Hindlimb muscle (tissue), 1 donor: Measurements from ENCODE around the gene LCNL1. TPM values are rescaled to one million over a fixed set of nuclear protein-coding genes. Genes with fewer than 3 reads are reported as not detected.

Source experiments
- DNase-seq: peaks from one replicate; pipeline ENCODE4 v3.0.0-alpha.2; 2013
- polyA plus RNA-seq: library from polyadenylated mRNA; unstranded; fragments of 120-200 nt; gene quantifications from one replicate; pipeline ENCODE4 v1.2.1, GENCODE V29; 2013; ENCODE audit not compliant: insufficient read length

LCNL1 gene
- polyA plus RNA-seq, 1 donor: 0.85 TPM

DNA sequence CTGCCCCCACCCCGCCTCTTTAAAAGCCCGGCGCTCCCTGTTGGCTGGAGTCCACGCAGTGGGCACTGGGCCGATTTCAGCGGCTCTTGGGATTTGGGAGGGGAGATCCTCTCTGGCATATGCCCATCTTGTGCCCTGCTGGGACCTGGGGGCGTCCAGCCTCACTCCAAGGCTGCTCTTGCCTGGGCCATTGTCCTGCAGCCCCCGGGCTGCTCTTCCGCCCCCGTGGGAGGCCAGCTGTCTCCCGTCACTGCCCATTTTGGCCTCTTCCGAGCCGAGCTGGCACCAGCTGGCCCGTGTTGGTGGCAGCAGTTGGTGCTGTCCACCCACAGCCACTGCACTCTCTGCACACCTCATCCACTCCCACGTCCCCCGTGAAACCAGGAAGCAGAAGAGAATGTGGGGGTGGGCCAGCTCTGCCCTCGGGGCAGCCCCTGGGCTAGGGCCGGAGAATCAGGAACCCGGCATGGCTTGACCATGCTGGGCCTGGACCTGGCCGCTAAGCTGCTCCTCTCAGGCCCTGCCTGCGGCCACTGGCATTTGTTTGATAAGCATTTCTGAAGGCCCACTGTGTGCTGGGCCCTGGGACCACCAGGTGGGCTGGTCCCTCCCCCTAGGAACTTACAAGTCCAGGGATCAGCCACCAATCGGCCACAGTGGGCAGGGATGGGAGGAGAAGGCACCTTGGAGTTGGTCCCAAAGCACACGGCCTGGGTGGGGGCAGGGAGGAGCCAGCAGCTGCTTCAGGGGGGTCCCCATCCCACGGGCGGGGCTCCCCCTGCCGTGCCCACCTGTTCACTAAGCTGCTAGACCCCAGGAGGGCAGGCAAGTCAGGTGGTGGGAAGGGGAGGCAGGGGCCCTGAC is 35.5 kb upstream of the LCNL1 start:
- no peak for DNase-seq

DNA sequence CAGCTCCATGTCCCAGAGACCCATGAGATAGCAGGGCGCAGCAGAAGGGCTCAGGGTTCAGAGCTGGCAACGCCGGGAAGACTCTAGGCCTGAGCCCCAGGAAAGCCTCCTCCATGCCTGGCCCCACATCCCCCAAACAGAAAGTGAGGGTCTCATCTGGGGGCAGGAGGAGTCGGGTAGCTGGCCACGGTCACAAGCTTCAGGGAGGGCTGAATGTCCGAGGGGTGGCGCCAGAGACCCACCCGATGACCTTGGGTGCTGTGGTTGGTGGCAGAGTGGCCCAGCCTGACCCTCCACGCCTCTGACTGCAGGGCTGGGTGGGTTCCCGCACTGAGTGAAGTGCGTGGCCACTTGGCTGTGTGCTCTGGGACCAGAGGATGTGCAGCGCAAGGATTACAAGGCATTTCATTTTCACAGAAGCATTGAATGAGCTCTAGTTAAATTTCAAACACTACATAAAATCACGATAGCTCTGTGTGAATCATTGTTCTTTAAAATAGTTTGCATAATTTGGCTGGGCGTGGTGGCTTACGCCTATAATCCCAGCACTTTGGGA is 34.8 kb upstream of the LCNL1 start:
- DNase-seq: no peak

DNA sequence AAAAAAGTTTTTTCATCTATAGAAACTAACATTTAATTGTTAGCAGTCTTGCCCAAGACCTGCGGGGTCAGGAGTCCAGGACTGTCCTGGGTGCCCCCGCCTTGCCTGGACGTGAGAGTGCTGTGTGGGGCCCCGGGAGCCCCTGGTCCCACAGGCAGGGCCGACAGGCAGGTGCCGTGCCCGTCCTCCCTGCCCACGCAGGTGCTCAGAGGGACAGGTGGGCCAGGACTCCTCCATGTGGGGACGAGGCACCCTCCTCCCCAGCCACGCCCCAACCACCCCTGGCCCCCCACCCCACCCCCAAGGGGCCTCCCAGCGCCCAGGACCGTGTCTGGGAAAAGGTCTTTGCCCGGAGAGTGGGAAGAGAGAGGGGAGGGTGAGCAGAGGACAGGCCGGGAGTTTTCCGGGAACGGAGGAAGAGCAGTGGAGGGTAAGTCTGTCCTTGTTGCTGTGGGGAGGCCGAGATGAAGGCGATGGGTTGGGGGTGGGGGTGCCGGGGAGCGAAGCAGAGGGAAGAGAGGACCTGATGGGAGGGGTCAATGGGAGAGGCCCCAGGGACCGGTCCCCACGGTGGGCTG is 33.5 kb upstream of the LCNL1 start:
- DNase-seq: no peak

DNA sequence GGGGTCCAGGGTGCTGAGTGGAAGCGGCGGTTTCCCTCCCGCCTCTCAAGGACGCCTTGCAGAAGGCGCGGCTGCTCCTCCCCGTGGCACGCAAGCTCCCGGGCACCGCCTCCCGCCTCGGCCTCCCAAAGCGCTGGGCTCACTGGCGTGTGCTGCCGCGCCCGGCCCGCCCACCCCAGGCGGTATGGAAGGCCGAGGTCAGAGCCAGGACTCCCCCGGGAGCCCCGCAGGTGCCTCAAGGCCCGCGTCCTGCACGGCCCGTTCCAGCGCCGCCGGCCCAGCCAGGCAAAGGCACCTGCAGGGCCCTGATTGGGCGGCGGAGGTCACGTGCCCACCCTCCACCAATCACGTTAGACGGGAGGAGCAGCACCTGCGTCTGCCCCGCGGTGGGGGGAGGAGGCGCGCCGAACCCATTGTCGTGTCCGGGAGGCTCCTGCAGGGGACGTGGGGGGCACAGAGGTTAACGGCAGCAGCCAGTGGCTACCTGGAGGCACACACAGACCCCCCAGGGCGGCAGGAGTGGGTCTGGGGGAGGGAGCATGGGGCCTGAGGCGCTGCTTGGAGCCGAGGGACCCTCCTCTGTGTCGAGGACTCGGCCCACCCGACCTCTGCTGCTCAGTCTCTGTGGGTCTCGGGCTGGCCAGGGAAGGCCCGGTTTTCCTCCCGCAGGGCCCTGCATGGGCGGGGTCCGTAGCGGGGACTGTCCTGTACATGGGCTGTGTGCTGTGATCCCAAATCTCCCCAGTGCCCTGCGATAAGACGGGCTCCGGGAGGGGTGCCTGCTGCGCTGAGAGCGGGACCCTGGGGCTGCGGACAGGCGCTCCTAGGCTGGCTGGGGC is 32.8 kb upstream of the LCNL1 start:
- DNase-seq: peak; percentile 78

DNA sequence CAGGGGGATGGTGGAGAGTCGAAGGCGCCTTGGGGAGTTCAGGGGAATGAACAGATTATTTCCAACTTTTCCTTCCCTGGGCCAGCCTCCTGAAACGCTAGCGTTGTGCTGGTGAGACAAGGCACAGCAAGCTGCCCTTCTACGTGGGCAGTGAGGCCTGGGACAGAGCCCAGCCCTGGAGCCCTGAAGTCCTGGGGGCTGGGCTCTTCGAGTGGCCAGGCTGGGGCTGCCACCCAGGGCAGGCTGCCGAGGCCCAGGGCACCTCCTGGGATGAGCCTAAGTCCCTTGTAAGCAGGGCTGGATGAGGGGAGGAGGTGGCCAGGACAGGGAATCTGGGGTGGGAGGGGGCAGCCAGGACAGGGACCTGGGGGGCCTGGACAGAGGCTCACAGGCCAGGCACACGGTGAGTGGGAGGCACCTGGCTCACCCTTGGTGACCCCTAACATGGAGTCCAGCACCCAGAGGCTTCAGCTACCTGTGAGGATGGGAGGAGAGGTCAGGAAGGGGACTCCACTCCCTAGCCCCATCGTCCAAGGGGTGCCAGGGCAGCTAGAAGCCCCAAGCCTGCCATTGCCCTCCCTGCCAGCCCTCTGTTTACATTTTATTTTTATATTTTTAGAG is 32.0 kb upstream of the LCNL1 start:
- no peak for DNase-seq

DNA sequence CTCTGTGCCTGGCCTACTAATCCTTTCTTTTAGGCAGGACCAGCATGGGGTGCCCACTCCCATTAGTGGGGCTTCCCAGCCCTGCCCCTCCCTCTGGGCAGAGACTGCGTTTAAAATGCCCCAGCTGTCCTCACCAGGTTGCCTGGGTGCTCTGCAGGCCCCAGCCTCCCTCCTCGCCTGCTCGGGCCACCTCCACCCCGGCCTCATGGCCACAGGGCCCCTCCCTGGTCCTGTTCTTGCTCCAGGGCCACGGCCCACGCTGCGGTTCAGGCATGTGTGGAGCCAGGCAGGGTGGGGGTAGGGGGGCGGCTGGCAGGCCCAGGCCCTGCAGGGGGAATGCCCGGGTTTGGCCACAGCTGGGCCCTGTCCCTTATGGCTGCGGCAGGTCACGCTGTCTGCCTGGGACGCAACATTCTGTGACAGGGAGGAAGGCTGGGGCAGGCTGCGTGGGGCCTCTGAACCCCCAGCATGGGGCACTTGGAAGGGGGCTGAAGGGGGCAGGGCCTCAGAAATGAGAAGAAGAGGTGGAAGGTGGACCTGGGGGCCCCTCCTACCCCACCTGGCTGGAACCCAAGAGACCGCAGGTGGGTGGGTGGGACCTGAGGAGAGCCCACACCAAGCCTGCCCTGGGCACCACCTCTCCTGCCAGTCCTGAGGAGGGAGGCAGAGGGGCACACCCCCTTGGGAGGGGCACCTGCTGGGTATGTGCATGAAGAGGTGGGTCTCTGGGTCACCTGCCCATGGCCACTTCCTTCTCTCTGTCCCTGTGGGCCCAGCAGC is 31.1 kb upstream of the LCNL1 start, which contains the start of gene LCN12:
Gene LCN12 (plus strand): TSS at position 733 of the 780 bp plus-strand sequence. CDS start 55 bp downstream, outside the sequence.
- DNase-seq: no peak

DNA sequence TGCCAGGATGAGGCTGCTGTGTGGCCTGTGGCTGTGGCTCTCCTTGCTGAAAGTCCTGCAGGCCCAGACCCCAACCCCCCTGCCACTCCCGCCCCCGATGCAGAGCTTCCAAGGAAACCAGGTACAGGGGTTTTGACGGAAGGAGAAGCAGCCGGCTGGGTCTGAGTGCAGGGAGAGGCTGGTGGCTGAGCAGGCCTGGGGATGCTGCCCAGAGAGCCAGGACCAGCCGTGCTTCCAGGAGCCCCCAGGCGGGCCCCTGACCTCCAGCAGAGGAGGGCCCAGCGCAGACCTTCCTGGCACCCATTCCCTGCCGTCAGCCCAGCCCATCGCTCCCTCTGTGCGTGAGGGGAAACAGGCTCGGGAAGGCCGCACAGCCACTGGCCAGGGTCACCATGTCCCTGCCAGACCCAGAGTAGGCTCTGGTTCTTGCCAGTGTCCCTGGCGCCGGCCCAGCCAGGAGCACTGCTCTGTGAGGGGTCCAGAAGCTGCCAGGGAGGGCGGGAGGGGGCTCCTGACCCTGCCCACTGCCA is 30.4 kb upstream of the LCNL1 start:
- no peak for DNase-seq

DNA sequence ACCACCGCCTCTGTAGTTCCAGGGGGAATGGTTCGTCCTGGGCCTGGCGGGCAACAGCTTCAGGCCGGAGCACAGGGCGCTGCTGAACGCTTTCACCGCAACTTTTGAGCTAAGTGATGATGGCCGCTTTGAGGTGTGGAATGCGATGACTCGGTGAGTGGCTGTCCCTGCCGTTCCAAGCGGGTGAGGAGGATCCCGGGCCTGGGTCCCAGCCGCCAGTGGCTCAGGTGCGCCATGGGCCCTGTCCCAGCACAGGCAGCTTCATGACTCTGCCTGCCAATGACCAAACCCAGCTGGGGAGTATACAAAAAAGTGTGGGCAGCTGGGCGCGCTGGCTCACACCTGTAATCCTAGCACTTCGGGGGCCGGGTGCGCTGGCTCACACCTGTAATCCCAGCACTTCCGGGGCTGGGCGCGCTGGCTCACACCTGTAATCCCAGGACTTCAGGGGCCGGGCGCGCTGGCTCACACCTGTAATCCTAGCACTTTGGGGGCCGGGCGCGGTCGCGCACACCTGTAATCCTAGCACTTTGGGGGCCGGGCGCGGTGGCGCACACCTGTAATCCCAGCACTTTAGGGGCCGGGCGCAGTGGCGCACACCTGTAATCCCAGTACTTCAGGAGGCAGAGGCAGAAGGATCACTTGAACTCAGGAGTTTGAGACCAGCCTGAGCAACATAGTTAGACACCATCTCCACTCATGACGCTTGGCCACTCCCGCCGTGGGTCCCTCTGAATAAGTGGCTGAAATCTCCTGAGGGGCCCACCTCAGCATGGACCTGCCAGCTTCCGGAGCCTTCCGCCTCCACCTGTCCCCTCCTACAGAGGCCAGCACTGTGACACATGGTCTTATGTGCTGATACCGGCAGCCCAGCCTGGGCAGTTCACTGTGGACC is 29.7 kb upstream of the LCNL1 start:
- DNase-seq: no peak

DNA sequence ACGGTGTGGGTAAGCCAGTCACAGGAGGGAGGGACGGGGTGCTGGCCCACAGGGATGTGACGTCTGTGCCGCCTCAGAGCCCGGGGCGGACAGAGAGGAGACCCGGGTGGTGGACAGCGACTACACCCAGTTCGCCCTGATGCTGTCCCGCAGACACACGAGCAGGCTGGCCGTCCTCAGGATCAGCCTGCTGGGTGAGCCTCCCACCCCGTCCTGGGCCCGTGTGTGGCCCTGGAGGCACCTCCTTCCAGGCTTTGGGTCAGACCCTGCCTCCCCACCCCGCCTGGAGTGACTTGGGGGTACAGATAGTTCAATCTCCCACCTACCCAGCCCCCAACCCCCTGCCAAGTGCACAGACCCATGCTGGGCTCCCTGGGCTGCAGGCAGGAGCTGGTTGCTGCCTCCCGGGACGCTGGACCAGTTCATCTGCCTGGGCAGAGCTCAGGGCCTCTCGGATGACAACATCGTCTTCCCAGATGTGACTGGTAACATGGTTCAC is 29.0 kb upstream of the LCNL1 start:
- no peak for DNase-seq

DNA sequence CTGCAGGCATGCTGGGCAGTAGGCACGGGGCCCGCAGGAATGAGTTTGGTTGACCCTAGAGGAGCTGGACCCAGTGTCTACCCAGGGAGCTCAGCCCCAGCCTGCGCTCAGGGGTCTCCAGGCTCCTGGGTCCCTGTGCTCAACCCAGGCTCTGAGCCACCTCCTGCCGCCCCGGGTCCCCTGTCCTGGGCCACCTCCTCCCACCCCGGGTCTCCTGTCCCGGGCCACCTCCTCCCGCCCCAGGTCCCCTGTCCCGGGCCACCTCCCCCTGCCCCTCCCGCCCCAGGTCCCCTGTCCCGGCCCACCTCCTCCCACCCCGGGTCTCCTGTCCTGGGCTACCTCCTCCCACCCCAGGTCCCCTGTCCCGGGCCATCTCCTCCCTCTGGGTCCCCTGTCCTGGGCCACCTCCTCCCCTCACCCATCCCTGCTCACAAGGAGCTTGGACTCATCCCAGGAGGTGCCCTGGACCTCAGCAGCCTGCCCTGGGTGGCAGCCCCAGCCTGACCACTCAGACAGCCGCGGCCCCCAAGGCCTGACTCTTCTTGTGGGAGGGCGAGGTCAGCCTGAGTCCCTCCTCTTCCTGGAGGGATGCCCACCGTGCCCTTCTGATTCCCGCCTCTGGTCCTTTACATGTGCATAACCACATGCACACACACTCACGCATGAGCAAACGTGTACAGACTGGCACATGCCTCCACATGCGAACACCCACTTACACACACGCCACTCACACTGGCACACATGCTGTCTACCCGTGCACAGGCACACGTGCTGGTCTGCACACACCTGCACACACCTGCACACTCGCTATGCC is 28.3 kb upstream of the LCNL1 start:
- no peak for DNase-seq

DNA sequence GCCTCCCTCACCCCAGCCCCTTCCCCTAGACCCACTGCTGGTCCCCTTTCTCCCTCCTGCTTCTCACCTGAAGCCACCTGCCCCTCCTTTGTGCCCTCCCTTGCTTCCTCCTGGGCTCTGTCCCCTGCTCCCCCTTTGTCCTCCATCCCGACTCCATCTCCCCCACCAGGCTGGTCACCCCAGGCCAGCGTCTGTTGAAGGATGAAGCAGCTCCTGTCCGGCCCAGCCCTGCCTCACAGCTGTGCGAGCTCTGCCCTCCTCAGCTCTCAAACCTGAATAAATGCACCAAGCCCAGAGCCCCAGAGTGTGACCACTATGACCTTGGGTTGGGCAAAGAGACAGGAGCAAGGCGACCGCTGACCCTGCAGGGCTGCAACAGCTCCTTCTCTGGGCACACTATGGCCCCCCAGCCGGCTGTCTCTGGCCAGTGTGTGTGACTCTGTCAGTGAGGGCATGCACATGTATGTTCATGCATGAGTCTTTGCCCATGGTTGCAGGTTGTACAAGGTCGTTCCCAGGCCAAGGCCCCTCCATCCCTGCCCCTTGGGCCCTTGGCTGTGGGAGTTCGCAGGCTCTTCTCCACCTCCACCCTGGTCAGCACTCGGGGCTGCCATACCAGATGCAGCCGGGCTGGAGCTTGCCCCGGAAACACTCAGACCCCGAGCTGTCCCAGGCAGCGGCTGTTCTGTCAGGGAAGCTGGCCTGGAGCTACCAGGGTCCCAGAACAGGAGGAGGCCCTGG is 27.4 kb upstream of the LCNL1 start:
- DNase-seq: no peak

DNA sequence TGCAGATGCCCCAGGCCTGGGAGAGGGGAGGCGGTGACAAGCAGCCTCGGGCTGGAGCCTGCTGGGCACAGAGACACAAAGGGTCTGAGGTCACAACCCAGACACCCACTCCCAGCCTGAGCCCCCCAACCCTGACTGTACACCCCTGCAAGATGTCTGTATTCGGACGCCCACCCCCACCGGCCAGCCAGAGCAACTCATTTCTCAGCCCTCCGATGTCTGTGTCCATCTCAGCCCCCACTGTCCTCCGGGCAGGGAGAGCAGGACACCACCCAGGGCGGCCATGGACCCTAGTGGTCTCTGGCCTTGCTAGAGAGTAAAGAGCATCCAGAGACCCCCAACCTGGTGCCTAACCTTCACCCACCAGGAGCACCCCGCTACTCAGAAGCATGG is 26.9 kb upstream of the LCNL1 start:
- no peak for DNase-seq

DNA sequence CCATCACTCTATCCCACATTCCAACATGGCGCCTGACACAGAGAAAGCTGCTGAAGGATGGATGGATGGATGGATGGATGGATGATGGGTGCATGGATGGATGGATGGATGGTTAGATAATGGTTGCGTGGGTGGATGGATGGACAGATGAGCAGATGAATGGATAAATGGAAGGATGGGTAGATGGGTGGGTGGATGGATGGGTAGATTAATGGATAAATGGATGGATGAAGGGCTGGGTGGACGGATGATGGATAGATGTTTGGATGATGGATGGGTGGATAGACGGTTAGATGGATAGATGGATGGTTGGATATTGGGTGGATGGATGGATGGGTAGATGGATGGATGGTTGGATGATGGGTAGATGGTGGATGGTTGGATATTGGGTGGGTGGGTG is 26.2 kb upstream of the LCNL1 start:
- no peak for DNase-seq

DNA sequence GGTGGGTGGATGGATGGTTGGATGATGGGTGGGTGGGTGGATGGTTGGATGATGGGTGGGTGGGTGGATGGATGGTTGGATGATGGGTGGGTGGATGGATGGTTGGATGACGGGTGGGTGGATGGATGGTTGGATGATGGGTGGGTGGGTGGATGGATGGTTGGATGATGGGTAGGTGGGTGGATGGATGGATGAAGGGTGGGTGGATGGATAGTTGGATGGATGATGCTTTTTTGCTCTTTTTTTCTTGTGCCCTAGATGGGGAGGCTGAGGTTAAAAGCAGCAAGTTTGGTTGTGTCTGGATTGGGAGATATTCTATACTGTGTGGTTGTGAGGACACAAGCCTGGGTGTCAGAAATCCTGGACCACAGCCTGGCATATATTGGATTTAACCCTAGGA is 25.3 kb upstream of the LCNL1 start:
- DNase-seq: no peak

DNA sequence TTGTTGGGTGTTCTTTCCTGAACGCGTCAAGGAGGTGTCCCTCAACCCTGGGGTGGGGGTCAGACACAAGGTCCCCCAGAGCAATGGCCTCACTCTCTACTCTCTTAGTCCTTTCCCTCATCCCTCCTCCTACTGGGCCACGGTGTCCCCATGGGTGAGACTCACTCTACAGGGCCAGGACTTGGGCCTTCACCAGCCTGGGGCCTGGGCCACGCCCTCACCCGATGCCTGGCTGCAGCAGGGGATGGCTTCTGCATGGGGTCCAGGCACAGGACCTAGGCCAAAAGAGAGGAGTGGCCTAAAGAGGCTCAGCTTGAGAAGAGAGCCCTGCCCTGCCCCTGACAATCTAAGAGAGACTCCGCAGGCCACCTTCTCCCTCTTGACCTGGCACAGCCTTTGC is 24.9 kb upstream of the LCNL1 start:
- DNase-seq: no peak

DNA sequence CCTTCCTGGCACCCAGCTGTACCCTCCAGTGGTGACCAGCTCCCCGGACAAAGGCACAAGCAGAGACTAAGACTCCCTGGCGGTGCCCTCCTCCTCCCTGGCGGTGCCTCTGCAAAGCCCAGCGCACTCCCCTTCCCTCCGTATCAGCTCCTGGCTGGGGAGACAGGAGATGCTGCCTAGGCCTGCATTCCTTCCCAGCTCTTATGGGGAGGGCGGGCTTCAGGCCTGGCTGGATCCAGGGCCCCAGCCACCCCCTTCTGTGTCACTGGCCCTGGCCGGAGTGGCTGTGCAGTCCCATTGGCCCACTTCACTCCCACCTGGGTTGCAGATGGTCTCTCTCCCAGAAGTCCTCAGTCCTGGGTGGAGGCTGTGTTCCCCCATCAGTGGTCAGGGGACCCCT is 24.3 kb upstream of the LCNL1 start:
- DNase-seq: no peak

DNA sequence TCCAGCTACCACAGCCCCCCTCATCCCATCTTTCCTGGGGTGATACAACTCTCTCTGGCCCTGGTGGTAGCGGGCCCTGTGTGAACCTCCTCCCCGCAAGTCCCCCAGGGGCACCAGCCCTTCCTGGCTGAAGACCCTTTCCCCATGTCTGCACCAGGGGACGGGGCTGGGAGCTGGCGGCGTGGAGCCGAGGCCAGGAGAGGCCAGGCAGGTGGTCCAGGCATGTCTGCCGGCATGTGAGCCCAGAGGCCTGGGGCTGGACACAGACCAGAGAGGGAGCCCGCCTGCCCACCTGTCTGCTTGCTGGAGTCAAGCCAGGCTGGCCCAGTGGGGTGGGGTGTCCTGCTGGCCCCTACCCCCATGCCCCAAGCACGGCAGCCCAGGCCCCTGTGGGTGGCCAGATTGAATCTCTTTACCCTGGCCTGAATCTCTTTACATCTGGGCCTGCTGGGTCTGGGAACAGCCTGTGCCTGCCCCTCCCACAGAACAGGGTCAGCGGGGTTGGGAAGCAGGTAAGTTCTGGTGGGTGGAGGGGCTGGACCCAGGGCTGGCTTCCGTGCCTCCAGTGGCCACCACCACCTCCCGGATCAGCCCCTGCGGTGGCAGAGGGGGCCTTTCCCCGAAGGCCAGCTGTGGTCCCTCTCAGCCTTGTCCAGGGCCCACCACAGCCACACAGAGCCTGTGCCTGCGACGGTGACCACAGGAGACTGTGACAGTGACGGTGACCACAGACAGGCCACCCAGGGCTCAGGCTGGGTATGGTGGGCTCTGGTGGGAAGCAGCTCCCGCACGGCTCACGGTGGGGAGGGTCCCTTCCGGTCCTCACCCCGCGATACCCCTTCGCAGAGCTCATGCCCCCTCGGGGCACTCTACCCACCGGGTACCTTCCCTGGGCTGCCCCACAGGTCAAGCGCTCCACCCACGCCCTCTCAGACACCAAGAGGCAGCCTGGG is 23.6 kb upstream of the LCNL1 start:
- no peak for DNase-seq
